ENCODE data around the gene DLGAP4. TPM values are rescaled to one million over a fixed set of nuclear protein-coding genes. Genes with fewer than 3 reads are reported as not detected.

The DLGAP4 gene
- total and polyA plus RNA-seq, 4 donors: 17.8 to 121 (median 70.7) TPM

GRCh38 chr20:36483919-36484808, 178.0 kb downstream of the DLGAP4 start:
- H3K9me3 ChIP-seq (ENCODE audit: control insufficient read depth, insufficient read depth, low read length): no peaks in the 10 kb centered on the region
- no peak overlapping the region for H3K27ac ChIP-seq (ENCODE audit: low read depth, low read length)
- 65% methylated on average over 4 of the region's 8 CpGs for WGBS (ENCODE audit: insufficient coverage)
- DNase-seq (ENCODE audit: low read depth in 4 of 6, low spot score in 6 of 6): no peak
- peaks cover 48% of the 10 kb centered on the region for H3K4me1 ChIP-seq (ENCODE audit: control insufficient read depth, insufficient read depth, low read length)
- H3K36me3 ChIP-seq (ENCODE audit: control insufficient read depth, insufficient read depth, low read length): peaks cover 14% of the 10 kb centered on the region
- no peak overlapping the region for H3K4me3 ChIP-seq (ENCODE audit: low read depth, low read length)
- H3K27me3 ChIP-seq (ENCODE audit: control insufficient read depth, insufficient read depth, low read length): no peaks in the 10 kb centered on the region

GRCh38 chr20:36485286-36485685, 179.1 kb downstream of the DLGAP4 start:
- peaks cover 16% of the 10 kb centered on the region for H3K36me3 ChIP-seq (ENCODE audit: control insufficient read depth, insufficient read depth, low read length)
- H3K4me1 ChIP-seq (ENCODE audit: control insufficient read depth, insufficient read depth, low read length): peaks cover 40% of the 10 kb centered on the region
- no peak overlapping the region for H3K4me3 ChIP-seq (ENCODE audit: low read depth, low read length)
- no peaks in the 10 kb centered on the region for H3K9me3 ChIP-seq (ENCODE audit: control insufficient read depth, insufficient read depth, low read length)
- no peak for DNase-seq (ENCODE audit: low read depth in 4 of 6, low spot score in 6 of 6)
- H3K27ac ChIP-seq (ENCODE audit: low read depth, low read length): no peak overlapping the region
- WGBS (ENCODE audit: insufficient coverage): 98% methylated on average over 3 of the region's 3 CpGs
- no peaks in the 10 kb centered on the region for H3K27me3 ChIP-seq (ENCODE audit: control insufficient read depth, insufficient read depth, low read length)

- Histone ChIP-seq H3K4me3 (ENCODE audit: low read depth, low read length) (no peak overlapping the region), H3K36me3 (ENCODE audit: control insufficient read depth, insufficient read depth, low read length) (peaks cover 21% of the 10 kb centered on the region), H3K27me3 (ENCODE audit: control insufficient read depth, insufficient read depth, low read length) (no peaks in the 10 kb centered on the region), H3K9me3 (ENCODE audit: control insufficient read depth, insufficient read depth, low read length) (no peaks in the 10 kb centered on the region), H3K4me1 (ENCODE audit: control insufficient read depth, insufficient read depth, low read length) (peaks cover 39% of the 10 kb centered on the region), H3K27ac (ENCODE audit: low read depth, low read length) (no peak overlapping the region)
- 86% methylated on average over 1 of the region's 1 CpG for WGBS (ENCODE audit: insufficient coverage)
- no peak for DNase-seq (ENCODE audit: low read depth in 4 of 6, low spot score in 6 of 6)
Measured at GRCh38 chr20:36487069-36487468, 180.9 kb downstream of the DLGAP4 start.

- peak in 1 of 6 donors; percentile 42 for DNase-seq (ENCODE audit: low read depth in 4 of 6, low spot score in 6 of 6)
- Histone ChIP-seq H3K9me3 (ENCODE audit: control insufficient read depth, insufficient read depth, low read length) (no peaks in the 10 kb centered on the region), H3K4me1 (ENCODE audit: control insufficient read depth, insufficient read depth, low read length) (peaks cover 28% of the 10 kb centered on the region), H3K36me3 (ENCODE audit: control insufficient read depth, insufficient read depth, low read length) (peaks cover 22% of the 10 kb centered on the region), H3K4me3 (ENCODE audit: low read depth, low read length) (no peak overlapping the region), H3K27me3 (ENCODE audit: control insufficient read depth, insufficient read depth, low read length) (no peaks in the 10 kb centered on the region), H3K27ac (ENCODE audit: low read depth, low read length) (no peak overlapping the region)
- WGBS (ENCODE audit: insufficient coverage): 77% methylated on average over 1 of the region's 1 CpG
Measured at GRCh38 chr20:36490191-36490590, 184.1 kb downstream of the DLGAP4 start.

GRCh38 chr20:36491901-36492617, 185.9 kb downstream of the DLGAP4 start:
- H3K27ac ChIP-seq (ENCODE audit: low read depth, low read length): no peak overlapping the region
- H3K4me1 ChIP-seq (ENCODE audit: control insufficient read depth, insufficient read depth, low read length): peaks cover 28% of the 10 kb centered on the region
- H3K36me3 ChIP-seq (ENCODE audit: control insufficient read depth, insufficient read depth, low read length): peaks cover 40% of the 10 kb centered on the region
- H3K27me3 ChIP-seq (ENCODE audit: control insufficient read depth, insufficient read depth, low read length): no peaks in the 10 kb centered on the region
- WGBS (ENCODE audit: insufficient coverage): 68% methylated on average over 6 of the region's 8 CpGs
- H3K9me3 ChIP-seq (ENCODE audit: control insufficient read depth, insufficient read depth, low read length): no peaks in the 10 kb centered on the region
- no peak overlapping the region for H3K4me3 ChIP-seq (ENCODE audit: low read depth, low read length)
- no peak for DNase-seq (ENCODE audit: low read depth in 4 of 6, low spot score in 6 of 6)

- no peaks in the 10 kb centered on the region for H3K9me3 ChIP-seq (ENCODE audit: control insufficient read depth, insufficient read depth, low read length)
- WGBS (ENCODE audit: insufficient coverage): 75% methylated on average over 5 of the region's 10 CpGs
- no peak overlapping the region for H3K27ac ChIP-seq (ENCODE audit: low read depth, low read length)
- no peaks in the 10 kb centered on the region for H3K27me3 ChIP-seq (ENCODE audit: control insufficient read depth, insufficient read depth, low read length)
- peaks cover 49% of the 10 kb centered on the region for H3K36me3 ChIP-seq (ENCODE audit: control insufficient read depth, insufficient read depth, low read length)
- H3K4me3 ChIP-seq (ENCODE audit: low read depth, low read length): no peak overlapping the region
- DNase-seq (ENCODE audit: low read depth in 4 of 6, low spot score in 6 of 6): no peak
- peaks cover 34% of the 10 kb centered on the region for H3K4me1 ChIP-seq (ENCODE audit: control insufficient read depth, insufficient read depth, low read length)
Measured at GRCh38 chr20:36493051-36493800, 187.1 kb downstream of the DLGAP4 start.

- peaks cover 34% of the 10 kb centered on the region for H3K4me1 ChIP-seq (ENCODE audit: control insufficient read depth, insufficient read depth, low read length)
Measured at GRCh38 chr20:36493801-36494114, 187.6 kb downstream of the DLGAP4 start.

GRCh38 chr20:36496707-36497669, 190.8 kb downstream of the DLGAP4 start:
- Histone ChIP-seq H3K36me3 (ENCODE audit: control insufficient read depth, insufficient read depth, low read length) (peaks cover 76% of the 10 kb centered on the region), H3K27ac (ENCODE audit: low read depth, low read length) (no peak overlapping the region), H3K4me1 (ENCODE audit: control insufficient read depth, insufficient read depth, low read length) (peaks cover 27% of the 10 kb centered on the region), H3K4me3 (ENCODE audit: low read depth, low read length) (no peak overlapping the region), H3K27me3 (ENCODE audit: control insufficient read depth, insufficient read depth, low read length) (no peaks in the 10 kb centered on the region), H3K9me3 (ENCODE audit: control insufficient read depth, insufficient read depth, low read length) (no peaks in the 10 kb centered on the region)
- no peak for DNase-seq (ENCODE audit: low read depth in 4 of 6, low spot score in 6 of 6)
- WGBS (ENCODE audit: insufficient coverage): 96% methylated on average over 30 of the region's 33 CpGs

More at GRCh38 chr20:36493801-36494114, 187.6 kb downstream of the DLGAP4 start:
- Histone ChIP-seq H3K36me3 (ENCODE audit: control insufficient read depth, insufficient read depth, low read length) (peaks cover 55% of the 10 kb centered on the region), H3K27ac (ENCODE audit: low read depth, low read length) (no peak overlapping the region), H3K27me3 (ENCODE audit: control insufficient read depth, insufficient read depth, low read length) (no peaks in the 10 kb centered on the region), H3K9me3 (ENCODE audit: control insufficient read depth, insufficient read depth, low read length) (no peaks in the 10 kb centered on the region), H3K4me3 (ENCODE audit: low read depth, low read length) (no peak overlapping the region)
- no peak for DNase-seq (ENCODE audit: low read depth in 4 of 6, low spot score in 6 of 6)
- WGBS (ENCODE audit: insufficient coverage): 46% methylated on average over 6 of the region's 7 CpGs

- no peak overlapping the region for H3K27ac ChIP-seq (ENCODE audit: low read depth, low read length)
Measured at GRCh38 chr20:36497856-36498255, 191.7 kb downstream of the DLGAP4 start.

More at GRCh38 chr20:36497856-36498255, 191.7 kb downstream of the DLGAP4 start:
- H3K4me1 ChIP-seq (ENCODE audit: control insufficient read depth, insufficient read depth, low read length): peaks cover 22% of the 10 kb centered on the region
- 18% methylated on average over 4 of the region's 4 CpGs for whole genome bisulfite sequencing (ENCODE audit: insufficient coverage)
- H3K36me3 ChIP-seq (ENCODE audit: control insufficient read depth, insufficient read depth, low read length): peaks cover 76% of the 10 kb centered on the region
- H3K4me3 ChIP-seq (ENCODE audit: low read depth, low read length): no peak overlapping the region
- H3K27me3 ChIP-seq (ENCODE audit: control insufficient read depth, insufficient read depth, low read length): no peaks in the 10 kb centered on the region
- no peaks in the 10 kb centered on the region for H3K9me3 ChIP-seq (ENCODE audit: control insufficient read depth, insufficient read depth, low read length)
- DNase-seq (ENCODE audit: low read depth in 4 of 6, low spot score in 6 of 6): peak in 2 of 6 donors; percentile 46 to 56
